Measurements from ENCODE around the gene OR4B1. TPM values are rescaled to one million over a fixed set of nuclear protein-coding genes. Genes with fewer than 3 reads are reported as not detected.
"Not testable (repeated sequence)": the region's sequence is repeated elsewhere in the genome, so short reads cannot be mapped to it uniquely, and the experiment has no call there.

OR4B1 gene
- total and polyA plus RNA-seq, 5 donors from 2014 or later: not detected

DNA sequence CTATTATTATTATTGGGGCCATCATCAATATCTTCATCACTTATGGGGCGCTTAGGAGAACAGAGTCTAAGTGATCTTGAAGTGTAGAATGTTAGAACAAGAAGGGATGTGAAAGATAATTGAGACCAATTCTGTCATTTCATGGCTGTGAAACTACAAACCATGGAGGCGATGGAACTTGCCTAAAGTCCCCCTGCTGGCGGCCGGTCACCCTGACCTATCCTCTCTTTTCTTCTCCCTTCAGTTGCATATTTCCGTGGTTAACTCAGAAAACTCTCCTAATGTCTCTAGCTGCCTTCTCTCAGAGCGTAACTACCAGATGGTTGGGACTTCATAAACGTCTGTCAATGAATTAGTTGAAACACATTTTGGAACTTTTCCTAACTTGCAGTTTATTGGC, 6.6 kb upstream of the OR4B1 start:
- Mint-ChIP-seq H3K4me1 (no peaks in the 10 kb centered on the region), H3K27me3 (peaks cover 27% of the 10 kb centered on the region), H3K27ac (no peak overlapping the region), H3K4me3 (no peak overlapping the region), H3K9me3 (peaks cover 0 to 8% (median 0%) of the 10 kb centered on the region in 7 donors), H3K36me3 (no peaks in the 10 kb centered on the region)
- no peak overlapping the region for H3K4me3 ChIP-seq (ENCODE audit: low read depth, low read length)
- DNase-seq: peak in 1 of 3 donors; percentile 11
- no peak for ATAC-seq (ENCODE audit: low read depth in 2 of 2)
- H3K4me1 ChIP-seq (ENCODE audit: control insufficient read depth, insufficient read depth, low read length, poor library complexity, severe bottlenecking): no peaks in the 10 kb centered on the region
- H3K36me3 ChIP-seq (ENCODE audit: control insufficient read depth, insufficient read depth, low read length): no peaks in the 10 kb centered on the region
- no peaks in the 10 kb centered on the region for H3K9me3 ChIP-seq (ENCODE audit: control insufficient read depth in 2 of 2, low read length in 2 of 2)
- peaks cover 8% of the 10 kb centered on the region for H3K27me3 ChIP-seq (ENCODE audit: control insufficient read depth, insufficient read depth, low read length)
- H3K27ac ChIP-seq (ENCODE audit: insufficient read depth, low read length, poor library complexity, severe bottlenecking): no peak overlapping the region

- no peak for ATAC-seq (ENCODE audit: low read depth in 2 of 2)
- no peak overlapping the region for H3K4me3 Mint-ChIP-seq
- no peaks in the 10 kb centered on the region for H3K27me3 ChIP-seq (ENCODE audit: control insufficient read depth, insufficient read depth, low read length)
- H3K27me3 Mint-ChIP-seq: peaks cover 17% of the 10 kb centered on the region
- no peaks in the 10 kb centered on the region for H3K36me3 ChIP-seq (ENCODE audit: control insufficient read depth, insufficient read depth, low read length)
- no peak overlapping the region for H3K27ac Mint-ChIP-seq
- no peak overlapping the region for H3K4me3 ChIP-seq (ENCODE audit: low read depth, low read length)
- peaks cover 0 to 5% (median 0%) of the 10 kb centered on the region in 7 donors for H3K9me3 Mint-ChIP-seq
- H3K4me1 ChIP-seq (ENCODE audit: control insufficient read depth, insufficient read depth, low read length, poor library complexity, severe bottlenecking): no peaks in the 10 kb centered on the region
- H3K4me1 Mint-ChIP-seq: no peaks in the 10 kb centered on the region
- no peak overlapping the region for H3K27ac ChIP-seq (ENCODE audit: insufficient read depth, low read length, poor library complexity, severe bottlenecking)
- no peak for DNase-seq
- H3K36me3 Mint-ChIP-seq: no peaks in the 10 kb centered on the region
- H3K9me3 ChIP-seq (ENCODE audit: control insufficient read depth in 2 of 2, low read length in 2 of 2): no peaks in the 10 kb centered on the region
Measured at GRCh38 chr11:48228761-48229160, 12.2 kb downstream of the OR4B1 start.

- H3K36me3 ChIP-seq (ENCODE audit: control insufficient read depth, insufficient read depth, low read length); H3K36me3 Mint-ChIP-seq; H3K4me1 Mint-ChIP-seq; H3K9me3 Mint-ChIP-seq; H3K4me3 ChIP-seq (ENCODE audit: low read depth, low read length); H3K27me3 ChIP-seq (ENCODE audit: control insufficient read depth, insufficient read depth, low read length); H3K4me1 ChIP-seq (ENCODE audit: control insufficient read depth, insufficient read depth, low read length, poor library complexity, severe bottlenecking); H3K27ac ChIP-seq (ENCODE audit: insufficient read depth, low read length, poor library complexity, severe bottlenecking); DNase-seq; ATAC-seq (ENCODE audit: low read depth in 2 of 2); H3K27ac Mint-ChIP-seq; H3K9me3 ChIP-seq (ENCODE audit: control insufficient read depth in 2 of 2, low read length in 2 of 2); H3K4me3 Mint-ChIP-seq: not testable (repeated sequence)
- peaks cover 18% of the 10 kb centered on the region for H3K27me3 Mint-ChIP-seq
Measured at GRCh38 chr11:48230057-48230456, 13.4 kb downstream of the OR4B1 start.

GRCh38 chr11:48237727-48238126, 21.1 kb downstream of the OR4B1 start:
- Histone ChIP-seq H3K4me3 (ENCODE audit: low read depth, low read length) (no peak overlapping the region), H3K36me3 (ENCODE audit: control insufficient read depth, insufficient read depth, low read length) (no peaks in the 10 kb centered on the region), H3K27ac (ENCODE audit: insufficient read depth, low read length, poor library complexity, severe bottlenecking) (no peak overlapping the region), H3K4me1 (ENCODE audit: control insufficient read depth, insufficient read depth, low read length, poor library complexity, severe bottlenecking) (no peaks in the 10 kb centered on the region), H3K9me3 (ENCODE audit: control insufficient read depth in 2 of 2, low read length in 2 of 2) (no peaks in the 10 kb centered on the region), H3K27me3 (ENCODE audit: control insufficient read depth, insufficient read depth, low read length) (peaks cover 7% of the 10 kb centered on the region)
- H3K27ac Mint-ChIP-seq: no peak overlapping the region
- ATAC-seq (ENCODE audit: low read depth in 2 of 2): no peak
- no peak overlapping the region for H3K4me3 Mint-ChIP-seq
- no peak for DNase-seq
- H3K4me1 Mint-ChIP-seq: peaks cover 0 to 3% (median 0%) of the 10 kb centered on the region in 4 donors
- peaks cover 39% of the 10 kb centered on the region for H3K27me3 Mint-ChIP-seq
- no peaks in the 10 kb centered on the region for H3K36me3 Mint-ChIP-seq
- peaks cover 0 to 11% (median 3%) of the 10 kb centered on the region in 7 donors for H3K9me3 Mint-ChIP-seq

GRCh38 chr11:48242501-48242900, 25.9 kb downstream of the OR4B1 start:
- Histone ChIP-seq H3K27me3 (ENCODE audit: control insufficient read depth, insufficient read depth, low read length) (peaks cover 5% of the 10 kb centered on the region), H3K9me3 (ENCODE audit: control insufficient read depth in 2 of 2, low read length in 2 of 2) (no peaks in the 10 kb centered on the region), H3K27ac (ENCODE audit: insufficient read depth, low read length, poor library complexity, severe bottlenecking) (no peak overlapping the region), H3K36me3 (ENCODE audit: control insufficient read depth, insufficient read depth, low read length) (no peaks in the 10 kb centered on the region), H3K4me1 (ENCODE audit: control insufficient read depth, insufficient read depth, low read length, poor library complexity, severe bottlenecking) (no peaks in the 10 kb centered on the region), H3K4me3 (ENCODE audit: low read depth, low read length) (no peak overlapping the region)
- ATAC-seq (ENCODE audit: low read depth in 2 of 2) (no peak), DNase-seq (no peak)
- Mint-ChIP-seq H3K4me3 (no peak overlapping the region), H3K9me3 (peaks cover 0 to 15% (median 3%) of the 10 kb centered on the region in 7 donors), H3K36me3 (peaks cover 4% of the 10 kb centered on the region), H3K27me3 (peaks cover 31% of the 10 kb centered on the region), H3K4me1 (peaks cover 0 to 3% (median 0%) of the 10 kb centered on the region in 4 donors), H3K27ac (no peak overlapping the region)

- Histone ChIP-seq H3K36me3 (ENCODE audit: control insufficient read depth, insufficient read depth, low read length) (no peaks in the 10 kb centered on the region), H3K4me3 (ENCODE audit: low read depth, low read length) (no peak within 1 kb of the TSS), H3K4me1 (ENCODE audit: control insufficient read depth, insufficient read depth, low read length, poor library complexity, severe bottlenecking) (no peaks in the 10 kb centered on the region), H3K27me3 (ENCODE audit: control insufficient read depth, insufficient read depth, low read length) (peaks cover 6% of the 10 kb centered on the region), H3K9me3 (ENCODE audit: control insufficient read depth in 2 of 2, low read length in 2 of 2) (peaks cover 7 to 8% of the 10 kb centered on the region in 2 experiments), H3K27ac (ENCODE audit: insufficient read depth, low read length, poor library complexity, severe bottlenecking) (no peak within 1 kb of the TSS)
- Mint-ChIP-seq H3K27me3 (peaks cover 34% of the 10 kb centered on the region), H3K27ac (no peak within 1 kb of the TSS), H3K9me3 (peaks cover 0 to 10% (median 3%) of the 10 kb centered on the region in 7 donors), H3K4me3 (no peak within 1 kb of the TSS), H3K4me1 (peaks cover 0 to 3% (median 0%) of the 10 kb centered on the region in 4 donors), H3K36me3 (peaks cover 4% of the 10 kb centered on the region)
- ATAC-seq (ENCODE audit: low read depth in 2 of 2): no peak
- no peak for DNase-seq
Measured at GRCh38 chr11:48244804-48245203, 28.2 kb downstream of the OR4B1 start, which contains the start of gene OR4X2. OR4X2 (plus strand) TSS chr11:48245104; CDS start chr11:48245104, 0 bp downstream.

DNA sequence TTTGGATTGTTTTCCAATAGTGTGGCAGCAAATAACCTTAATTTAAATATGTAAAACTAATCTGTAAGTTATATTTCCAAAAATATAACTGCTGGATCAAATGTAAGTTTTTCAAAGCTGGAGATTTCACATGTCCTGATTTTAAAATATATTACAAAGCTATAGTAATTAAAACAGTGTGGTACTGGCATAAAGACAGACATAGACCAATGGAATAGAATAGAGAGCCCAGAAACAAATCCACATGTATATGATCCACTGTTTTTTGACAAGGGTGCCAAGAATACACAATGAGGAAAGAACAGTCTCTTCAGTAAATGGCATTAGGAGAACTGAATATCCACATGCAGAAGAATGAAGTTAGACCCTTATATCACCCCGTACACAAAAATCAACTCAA, 32.3 kb downstream of the OR4B1 start:
- Mint-ChIP-seq H3K27me3 (peaks cover 20% of the 10 kb centered on the region), H3K4me1 (no peaks in the 10 kb centered on the region), H3K9me3 (peaks cover 0 to 10% (median 4%) of the 10 kb centered on the region in 7 donors), H3K4me3 (no peak overlapping the region), H3K36me3 (no peaks in the 10 kb centered on the region), H3K27ac (no peak overlapping the region)
- Histone ChIP-seq H3K27ac (ENCODE audit: insufficient read depth, low read length, poor library complexity, severe bottlenecking) (no peak overlapping the region), H3K36me3 (ENCODE audit: control insufficient read depth, insufficient read depth, low read length) (no peaks in the 10 kb centered on the region), H3K27me3 (ENCODE audit: control insufficient read depth, insufficient read depth, low read length) (peaks cover 3% of the 10 kb centered on the region), H3K9me3 (ENCODE audit: control insufficient read depth in 2 of 2, low read length in 2 of 2) (peaks cover 7 to 8% of the 10 kb centered on the region in 2 experiments), H3K4me1 (ENCODE audit: control insufficient read depth, insufficient read depth, low read length, poor library complexity, severe bottlenecking) (no peaks in the 10 kb centered on the region), H3K4me3 (ENCODE audit: low read depth, low read length) (no peak overlapping the region)
- DNase-seq (no peak), ATAC-seq (ENCODE audit: low read depth in 2 of 2) (no peak)

- DNase-seq (no peak), ATAC-seq (ENCODE audit: low read depth in 2 of 2) (no peak)
- Histone ChIP-seq H3K36me3 (ENCODE audit: control insufficient read depth, insufficient read depth, low read length) (no peaks in the 10 kb centered on the region), H3K27ac (ENCODE audit: insufficient read depth, low read length, poor library complexity, severe bottlenecking) (no peak overlapping the region), H3K4me1 (ENCODE audit: control insufficient read depth, insufficient read depth, low read length, poor library complexity, severe bottlenecking) (no peaks in the 10 kb centered on the region), H3K4me3 (ENCODE audit: low read depth, low read length) (no peak overlapping the region), H3K9me3 (ENCODE audit: control insufficient read depth in 2 of 2, low read length in 2 of 2) (no peaks in the 10 kb centered on the region), H3K27me3 (ENCODE audit: control insufficient read depth, insufficient read depth, low read length) (peaks cover 9% of the 10 kb centered on the region)
- Mint-ChIP-seq H3K27me3 (peaks cover 13% of the 10 kb centered on the region), H3K4me1 (no peaks in the 10 kb centered on the region), H3K9me3 (peaks cover 0 to 3% (median 0%) of the 10 kb centered on the region in 7 donors), H3K4me3 (no peak overlapping the region), H3K36me3 (no peaks in the 10 kb centered on the region), H3K27ac (no peak overlapping the region)
Measured at GRCh38 chr11:48261600-48261999, 45.0 kb downstream of the OR4B1 start.
